ACC112 (cell line): ENCODE data around the gene DDIT3.
"Not testable (repeated sequence)": the region's sequence is repeated elsewhere in the genome, so short reads cannot be mapped to it uniquely, and the experiment has no call there.

ENCODE experiments used
- H2AFZ ChIP-seq: fragments of 200-600 bp; sonication (generic); one replicate; pipeline ENCODE4 v1.6.0; 2017; ENCODE audit warnings: antibody characterized with exemption, low read length; ENCODE audit not compliant: unreplicated experiment
- H3K27ac ChIP-seq: fragments of 200-600 bp; sonication (generic); 2 replicates; pipeline ENCODE4 v1.5.1; 2014; ENCODE audit warnings: low read depth, mild to moderate bottlenecking, antibody characterized with exemption, low read length, moderate library complexity
- H3K27me3 ChIP-seq: fragments of 200-600 bp; sonication (generic); 2 replicates; pipeline ENCODE4 v1.6.1; 2014; ENCODE audit warnings: mild to moderate bottlenecking, antibody characterized with exemption, low read length, moderate library complexity, mixed read lengths; ENCODE audit not compliant: insufficient read depth
- H3K36me3 ChIP-seq: fragments of 200-600 bp; sonication (generic); 2 replicates; pipeline ENCODE4 v1.6.1; 2016; ENCODE audit warnings: mild to moderate bottlenecking, antibody characterized with exemption, low read length, moderate library complexity, mixed read lengths; ENCODE audit not compliant: insufficient read depth
- H3K4me1 ChIP-seq: fragments of 200-600 bp; sonication (generic); one replicate; pipeline ENCODE4 v1.6.1; 2016; ENCODE audit warnings: low read length, mixed read lengths; ENCODE audit not compliant: insufficient read depth, unreplicated experiment, control insufficient read depth
- H3K4me3 ChIP-seq: fragments of 200-600 bp; sonication (generic); 2 replicates; pipeline ENCODE4 v1.5.1; 2014; ENCODE audit warnings: mild to moderate bottlenecking, low read depth, low read length
- H3K79me2 ChIP-seq: fragments of 200-600 bp; sonication (generic); one replicate; pipeline ENCODE4 v1.6.0; 2016; ENCODE audit warnings: low read length; ENCODE audit not compliant: control insufficient read depth, unreplicated experiment, insufficient read depth

Gene DDIT3

GRCh38 chr12:57496822-57497221 is 23.5 kb downstream of the DDIT3 start:
- Histone ChIP-seq H3K79me2 (no peaks in the 10 kb centered on the region), H3K4me3 (no peak overlapping the region), H2AFZ (no peak overlapping the region), H3K36me3 (peaks cover 34% of the 10 kb centered on the region), H3K27me3 (no peaks in the 10 kb centered on the region), H3K4me1 (no peaks in the 10 kb centered on the region), H3K27ac (no peak overlapping the region)

GRCh38 chr12:57495051-57495701 is 25.1 kb downstream of the DDIT3 start:
- not testable (repeated sequence) for H2AFZ ChIP-seq, H3K27ac ChIP-seq, H3K79me2 ChIP-seq, H3K4me1 ChIP-seq, H3K4me3 ChIP-seq, H3K27me3 ChIP-seq
- peaks cover 33% of the 10 kb centered on the region for H3K36me3 ChIP-seq

GRCh38 chr12:57491393-57492280 is 28.7 kb downstream of the DDIT3 start:
- Histone ChIP-seq H3K36me3 (peaks cover 21% of the 10 kb centered on the region), H2AFZ (no peak overlapping the region), H3K79me2 (peaks cover 26% of the 10 kb centered on the region), H3K27me3 (no peaks in the 10 kb centered on the region), H3K4me3 (no peak overlapping the region), H3K27ac (no peak overlapping the region), H3K4me1 (peaks cover 10% of the 10 kb centered on the region)

GRCh38 chr12:57490126-57490525 is 30.2 kb downstream of the DDIT3 start:
- H3K4me3 ChIP-seq: no peak overlapping the region; the same call in 1 of the 2 replicates
- no peaks in the 10 kb centered on the region for H3K27me3 ChIP-seq
- H3K4me1 ChIP-seq: peaks cover 10% of the 10 kb centered on the region
- H2AFZ ChIP-seq: no peak overlapping the region
- peaks cover 26% of the 10 kb centered on the region for H3K79me2 ChIP-seq
- H3K36me3 ChIP-seq: peaks cover 21% of the 10 kb centered on the region
- no peak overlapping the region for H3K27ac ChIP-seq

GRCh38 chr12:57489157-57489641 is 31.1 kb downstream of the DDIT3 start:
- H3K27ac ChIP-seq: no peak overlapping the region
- peaks cover 21% of the 10 kb centered on the region for H3K36me3 ChIP-seq

GRCh38 chr12:57488402-57489156 is 31.7 kb downstream of the DDIT3 start:
- Histone ChIP-seq H3K27ac (peak overlapping the region; percentile 56), H3K4me3 (peak overlapping the region; percentile 89), H3K79me2 (peaks cover 26% of the 10 kb centered on the region), H3K4me1 (peaks cover 10% of the 10 kb centered on the region), H3K27me3 (no peaks in the 10 kb centered on the region), H2AFZ (peak overlapping the region; percentile 66), H3K36me3 (peaks cover 21% of the 10 kb centered on the region)

More at GRCh38 chr12:57489157-57489641, 31.1 kb downstream of the DDIT3 start:
- H2AFZ ChIP-seq: no peak overlapping the region
- peaks cover 26% of the 10 kb centered on the region for H3K79me2 ChIP-seq
- peak overlapping the region; percentile 89 for H3K4me3 ChIP-seq
- no peaks in the 10 kb centered on the region for H3K27me3 ChIP-seq
- H3K4me1 ChIP-seq: peaks cover 10% of the 10 kb centered on the region

- Histone ChIP-seq H3K4me1 (peaks cover 10% of the 10 kb centered on the region), H3K79me2 (peaks cover 26% of the 10 kb centered on the region), H3K4me3 (peak within 1 kb of the TSS; percentile 89), H3K36me3 (peaks cover 19% of the 10 kb centered on the region), H3K27me3 (no peaks in the 10 kb centered on the region), H3K27ac (peak within 1 kb of the TSS; percentile 56), H2AFZ (peak within 1 kb of the TSS; percentile 74)
Observed at GRCh38 chr12:57487597-57488401, 32.5 kb downstream of the DDIT3 start, which contains the start of gene MARS1. TSS of gene MARS1 (plus strand) at chr12:57488068. CDS start at chr12:57488091, 23 bp downstream.

- peaks cover 26% of the 10 kb centered on the region for H3K79me2 ChIP-seq
- H3K4me3 ChIP-seq: peak overlapping the region; percentile 89
- H3K27ac ChIP-seq: no peak overlapping the region
- peak overlapping the region; percentile 74 for H2AFZ ChIP-seq
- peaks cover 10% of the 10 kb centered on the region for H3K4me1 ChIP-seq
- H3K36me3 ChIP-seq: peaks cover 17% of the 10 kb centered on the region
- H3K27me3 ChIP-seq: no peaks in the 10 kb centered on the region
Observed at GRCh38 chr12:57487055-57487596, 33.2 kb downstream of the DDIT3 start.

GRCh38 chr12:57485695-57486094 is 34.6 kb downstream of the DDIT3 start:
- H3K27me3 ChIP-seq: peaks cover 3% of the 10 kb centered on the region
- H3K36me3 ChIP-seq: peaks cover 6% of the 10 kb centered on the region; the same call in 1 of the 2 replicates

More at GRCh38 chr12:57485695-57486094, 34.6 kb downstream of the DDIT3 start:
- H3K27ac ChIP-seq: no peak overlapping the region
- peaks cover 26% of the 10 kb centered on the region for H3K79me2 ChIP-seq
- H2AFZ ChIP-seq: no peak overlapping the region
- no peak overlapping the region for H3K4me3 ChIP-seq
- H3K4me1 ChIP-seq: peaks cover 10% of the 10 kb centered on the region
